Activated effector memory CD4-positive, alpha-beta T cell treated with anti-CD3 and anti-CD28 coated beads, Interleukin-2, amount 50 U/mL, for 16 hours (primary cell): ENCODE data around the gene MIPOL1.

Experiments used
- DNase-seq: peaks from one replicate; pipeline ENCODE4 v3.0.0-alpha.2; 2020

The MIPOL1 gene

DNA sequence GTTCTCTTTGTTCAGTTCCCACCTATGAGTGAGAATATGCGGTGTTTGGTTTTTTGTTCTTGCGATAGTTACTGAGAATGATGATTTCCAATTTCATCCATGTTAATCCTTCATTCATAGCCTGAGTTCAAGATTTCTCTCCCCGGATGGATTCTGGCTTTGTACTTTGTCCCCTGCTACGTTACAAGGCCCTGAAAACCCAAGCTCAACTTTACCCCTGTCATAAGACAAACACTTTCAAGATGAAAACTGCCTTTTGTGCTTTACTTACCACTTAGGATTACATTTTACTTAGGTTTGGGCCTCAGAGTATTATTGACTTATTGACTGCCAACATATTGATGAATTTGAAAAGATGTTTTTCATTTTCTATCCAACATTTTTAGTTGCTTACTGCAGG is 361.0 kb downstream of the MIPOL1 start:
- no peak for DNase-seq

DNA sequence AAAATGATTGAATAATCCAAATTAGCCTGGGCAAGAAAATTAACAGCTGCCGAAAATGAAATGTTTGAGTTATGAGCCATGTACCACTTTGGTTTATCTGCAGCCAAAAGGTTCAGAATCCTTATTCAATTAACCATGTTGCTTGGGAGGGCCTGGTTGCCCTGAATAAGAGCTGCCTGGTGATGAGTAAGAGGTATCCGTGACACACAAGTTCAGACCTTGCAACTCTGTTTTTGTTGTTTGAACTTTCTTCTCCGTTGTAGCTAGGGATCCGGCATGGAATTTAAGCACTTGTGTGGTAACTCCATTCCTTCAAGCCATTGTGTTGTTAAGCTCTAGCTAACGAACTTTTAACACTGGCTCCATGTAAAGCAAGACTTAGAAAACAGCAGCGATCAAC is 361.6 kb downstream of the MIPOL1 start:
- DNase-seq, result no peak

DNA sequence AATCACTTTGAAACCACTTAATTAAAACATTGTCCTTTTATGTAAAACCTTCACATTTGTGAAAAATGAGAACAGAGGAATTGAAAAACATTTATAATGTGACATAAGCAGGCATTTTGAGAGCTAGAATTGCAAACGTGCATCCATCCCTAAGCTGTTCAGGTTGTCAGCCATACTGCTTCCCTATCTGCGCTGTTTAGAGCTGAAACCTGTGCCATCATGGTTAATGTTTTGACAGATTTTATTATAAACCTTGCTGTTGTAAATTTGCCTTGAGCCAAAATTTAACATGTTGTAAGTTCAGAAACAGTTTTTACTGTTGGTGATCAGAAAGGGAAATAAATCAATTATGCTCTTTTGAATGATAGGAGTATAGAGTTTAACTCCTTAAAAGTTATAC is 365.5 kb downstream of the MIPOL1 start:
- no peak for DNase-seq

DNA sequence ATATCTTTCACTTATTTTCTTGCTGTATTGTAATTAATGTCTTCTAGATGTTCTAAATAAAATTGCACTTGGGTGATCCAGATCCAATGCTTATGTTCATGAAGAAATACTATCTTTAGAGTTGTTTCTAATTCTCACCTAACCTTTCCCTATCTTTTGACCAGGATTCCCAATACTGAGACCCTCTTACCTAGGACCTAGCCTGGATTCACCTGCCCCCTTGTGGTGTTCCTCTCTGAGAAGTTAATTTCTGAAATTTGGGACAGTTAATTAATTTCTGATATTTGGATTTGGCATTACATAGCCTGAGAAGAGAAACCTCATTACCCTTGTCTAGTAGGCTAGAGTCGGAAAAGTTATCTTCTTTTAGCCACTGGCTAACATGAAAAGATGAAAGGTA is 367.8 kb downstream of the MIPOL1 start:
- no peak for DNase-seq

DNA sequence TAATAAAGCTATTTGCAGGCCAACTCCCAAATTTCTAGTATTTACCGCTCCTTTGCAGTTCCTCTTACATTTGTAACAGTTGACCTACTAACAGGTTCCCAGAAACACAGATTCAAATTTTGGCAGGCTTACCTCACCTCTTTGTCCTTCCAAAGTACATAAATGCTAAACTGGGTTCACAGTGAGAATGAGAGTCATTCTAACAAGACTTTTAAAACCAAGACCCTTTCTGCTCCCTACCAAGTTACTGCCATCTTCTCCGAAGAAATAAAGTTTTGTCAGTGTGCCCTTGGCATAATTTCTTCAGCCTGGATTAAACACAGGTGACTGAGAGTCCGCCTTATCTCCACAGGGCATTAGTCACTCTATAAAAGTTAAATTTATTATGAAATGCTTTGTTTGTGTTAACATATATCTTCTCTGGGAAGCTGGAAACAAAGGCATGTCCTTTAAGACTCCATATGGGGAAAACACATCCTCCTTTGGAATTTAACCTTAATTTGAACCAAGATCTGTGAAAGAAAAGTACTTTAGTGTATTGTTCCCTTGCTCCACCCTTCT is 369.2 kb downstream of the MIPOL1 start:
- DNase-seq, result no peak

DNA sequence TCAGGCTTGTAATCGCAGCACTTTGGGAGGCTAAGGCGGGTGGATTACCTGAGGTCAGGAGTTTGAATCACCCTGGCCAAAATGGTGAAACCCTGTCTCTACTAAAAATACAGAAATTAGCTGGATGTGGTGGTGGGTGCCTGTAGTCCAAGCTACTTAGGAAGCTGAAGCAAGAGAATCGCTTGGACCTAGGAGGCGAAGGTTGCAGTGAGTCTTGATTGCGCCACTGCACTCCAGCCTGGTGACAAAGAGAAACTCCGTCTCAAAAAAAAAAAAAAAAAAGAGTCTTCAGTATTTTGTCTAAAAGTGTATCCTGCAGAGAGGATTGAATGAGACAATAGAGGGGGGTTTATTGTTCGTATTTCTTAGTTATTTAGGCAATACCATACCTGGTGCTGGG is 372.0 kb downstream of the MIPOL1 start:
- DNase-seq, result no peak

DNA sequence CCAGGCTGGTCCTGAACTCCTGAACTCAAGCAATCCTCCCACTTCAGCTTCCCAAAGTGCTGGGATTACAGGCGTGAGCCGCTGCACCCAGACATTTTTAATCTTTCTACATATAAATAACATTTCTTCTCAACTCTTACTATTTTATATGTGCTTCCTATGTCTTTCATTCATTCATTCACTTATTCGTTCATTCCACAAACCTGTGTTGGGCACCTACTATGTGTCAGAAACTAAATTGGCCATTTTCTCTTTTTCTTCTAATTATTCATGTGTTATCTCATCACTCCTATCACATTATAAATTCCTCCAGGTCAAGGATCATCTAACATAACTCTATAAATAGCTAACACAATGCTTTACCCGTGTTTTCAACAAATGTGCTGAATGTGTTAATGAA is 373.7 kb downstream of the MIPOL1 start:
- DNase-seq, result no peak

DNA sequence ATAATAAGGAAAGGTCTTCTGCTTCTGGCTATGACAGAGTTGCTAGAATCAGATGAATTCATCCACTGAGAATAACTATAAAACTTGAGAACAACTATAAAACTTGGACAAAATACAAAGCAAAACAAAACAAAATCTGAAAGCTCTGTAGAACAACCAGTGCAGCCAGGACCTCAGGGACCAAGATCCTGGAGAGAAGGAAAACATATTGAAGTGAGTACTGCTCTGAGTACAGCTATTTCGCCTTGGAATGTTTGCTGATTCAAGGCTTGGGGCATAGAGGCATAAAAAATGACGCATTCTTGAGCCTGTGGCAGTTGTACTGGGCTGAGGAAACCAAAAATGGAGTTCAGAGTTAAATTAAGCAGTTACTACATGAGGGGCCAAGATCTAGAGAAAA is 375.6 kb downstream of the MIPOL1 start:
- no peak for DNase-seq

DNA sequence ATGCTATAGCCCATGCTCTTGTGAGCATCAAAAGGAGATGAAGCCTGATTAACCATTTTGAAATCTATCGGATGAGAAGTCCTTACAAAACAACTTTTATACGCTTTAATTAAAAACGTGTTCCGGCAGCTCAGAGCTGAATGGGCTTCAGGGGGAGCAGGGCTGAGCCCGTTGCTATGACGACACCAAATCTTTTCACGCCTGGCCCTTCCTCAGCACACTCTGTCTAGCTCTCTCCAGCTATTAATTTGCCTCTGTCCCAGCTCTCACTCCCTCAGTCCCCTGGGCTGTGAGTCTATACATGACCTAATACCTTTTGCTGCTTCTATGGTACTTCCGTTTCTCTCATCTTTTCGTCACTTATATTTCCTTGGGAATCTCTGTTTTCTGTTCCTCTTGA is 381.5 kb downstream of the MIPOL1 start:
- no peak for DNase-seq

DNA sequence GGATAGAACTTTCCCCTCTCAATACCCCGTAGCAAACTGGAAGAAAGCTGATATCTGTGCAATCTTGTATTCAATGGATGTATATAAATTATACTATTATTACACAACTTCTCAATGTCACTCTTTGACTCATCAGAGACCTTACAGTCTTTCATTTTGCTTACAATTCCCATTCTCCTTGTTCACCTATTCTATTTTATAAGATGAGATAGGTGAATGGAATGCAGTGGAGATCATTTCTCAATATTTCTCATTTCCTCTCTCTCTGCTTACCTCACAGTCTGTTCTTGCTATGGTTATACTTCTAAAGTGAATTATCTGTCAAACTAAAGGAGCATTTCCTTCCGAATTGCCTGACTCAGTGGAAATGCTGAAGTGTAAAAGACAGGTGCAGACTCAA is 382.4 kb downstream of the MIPOL1 start:
- no peak for DNase-seq

DNA sequence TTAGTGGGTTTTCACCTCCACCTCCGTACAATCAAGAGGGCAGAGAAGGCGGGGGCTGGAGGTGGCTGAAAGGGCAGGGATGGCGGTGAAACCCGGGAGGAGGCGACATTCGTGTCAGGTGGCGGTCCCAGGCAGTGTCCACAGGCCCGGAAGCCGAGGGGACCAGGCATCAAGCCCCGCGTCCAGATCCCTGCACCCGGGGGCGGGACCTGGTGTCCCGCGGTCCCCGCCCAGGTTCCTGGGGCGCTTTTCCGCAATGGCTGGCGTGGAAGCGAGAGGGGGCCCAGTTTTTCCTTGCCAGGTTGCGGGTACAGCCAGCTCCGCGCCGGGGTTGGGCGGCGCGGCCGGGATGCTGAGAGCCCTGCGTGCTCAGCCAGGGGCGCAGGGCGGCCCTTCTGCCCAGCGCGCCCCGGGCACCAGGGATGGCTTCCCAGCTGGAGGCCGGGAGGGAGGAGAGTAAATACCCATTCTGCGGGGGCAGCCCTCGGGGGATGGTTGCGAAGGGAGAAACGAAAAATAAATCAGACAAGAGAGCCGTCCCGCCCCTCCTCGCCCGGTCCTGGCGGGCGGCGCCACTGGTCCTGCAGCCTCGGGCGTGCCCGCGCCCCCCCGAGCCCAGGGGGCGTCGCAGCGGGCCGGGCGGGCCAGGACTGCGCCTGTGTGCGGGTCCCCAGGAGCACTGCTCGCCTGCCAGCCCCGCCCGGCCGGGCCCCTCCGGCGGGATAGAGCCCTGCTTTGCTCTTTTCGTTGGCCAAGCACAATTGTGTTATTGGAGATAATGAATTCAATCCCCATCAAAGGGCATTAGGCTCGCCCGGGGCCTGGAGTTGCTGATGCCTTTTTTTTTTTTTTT is 385.8 kb downstream of the MIPOL1 start:
- DNase-seq, result no peak

DNA sequence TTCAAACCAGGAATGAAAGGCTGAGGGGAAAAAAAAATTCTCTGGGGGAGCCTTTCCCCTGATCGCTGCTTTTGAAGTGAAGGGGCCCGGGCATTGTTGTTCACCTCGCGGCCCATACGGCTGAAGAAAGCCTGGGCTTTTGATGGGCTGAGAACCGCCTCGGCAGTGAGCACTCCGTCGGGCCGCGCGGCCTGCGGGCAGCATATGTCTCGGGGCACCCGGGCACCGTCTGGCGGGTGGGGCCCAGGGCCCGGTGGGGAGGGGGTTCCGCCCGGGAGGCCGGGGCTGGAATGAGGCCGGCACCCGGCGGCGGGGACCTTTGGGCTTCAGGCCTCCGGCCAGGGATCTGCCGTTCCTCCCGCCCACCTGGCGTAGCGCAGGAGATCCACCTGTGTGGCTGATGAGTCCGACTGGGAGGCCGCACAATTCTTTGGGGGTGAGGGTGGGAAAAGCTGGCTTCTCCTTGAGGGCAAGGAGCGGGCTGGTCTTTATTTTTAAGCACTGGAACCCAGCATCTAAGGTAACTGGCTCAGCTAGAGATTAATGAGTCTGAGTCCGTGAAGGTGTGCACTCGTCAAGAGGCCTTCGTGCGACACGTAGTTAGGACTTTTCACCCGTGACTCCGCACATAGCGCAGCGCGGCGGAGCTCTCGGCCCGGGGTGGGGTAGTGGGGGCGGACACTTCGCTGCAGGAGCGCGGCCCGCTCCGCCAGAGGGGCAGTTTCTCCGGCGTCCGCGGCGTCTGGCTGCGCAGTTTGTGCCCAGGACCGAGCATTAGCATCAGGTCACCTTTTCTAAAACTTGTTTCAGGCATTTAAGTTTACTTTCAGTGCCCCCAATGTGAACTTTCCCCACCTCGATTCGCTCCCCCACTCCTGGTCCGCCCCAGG is 386.7 kb downstream of the MIPOL1 start:
- DNase-seq, result no peak

DNA sequence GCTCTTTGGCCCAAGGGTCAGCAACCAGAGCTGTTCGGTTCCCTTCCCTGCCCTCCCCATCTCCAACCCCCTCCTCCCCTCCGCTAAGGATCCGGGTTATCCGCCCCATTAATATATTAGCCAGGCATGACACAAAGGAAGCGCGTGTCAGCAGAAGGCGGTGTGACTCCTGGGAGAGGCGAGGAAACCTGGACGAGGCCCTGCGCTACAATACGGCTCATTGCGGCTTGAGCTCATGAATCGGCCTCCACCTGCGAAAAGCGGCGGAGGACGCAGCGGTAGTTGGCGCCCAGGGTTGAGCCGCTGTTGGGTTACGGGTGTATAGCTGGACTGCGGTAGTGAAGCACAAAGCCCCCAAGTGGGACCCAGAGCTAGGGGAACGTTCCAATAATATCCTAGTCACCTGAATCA is 387.4 kb downstream of the MIPOL1 start:
- DNase-seq, result no peak

DNA sequence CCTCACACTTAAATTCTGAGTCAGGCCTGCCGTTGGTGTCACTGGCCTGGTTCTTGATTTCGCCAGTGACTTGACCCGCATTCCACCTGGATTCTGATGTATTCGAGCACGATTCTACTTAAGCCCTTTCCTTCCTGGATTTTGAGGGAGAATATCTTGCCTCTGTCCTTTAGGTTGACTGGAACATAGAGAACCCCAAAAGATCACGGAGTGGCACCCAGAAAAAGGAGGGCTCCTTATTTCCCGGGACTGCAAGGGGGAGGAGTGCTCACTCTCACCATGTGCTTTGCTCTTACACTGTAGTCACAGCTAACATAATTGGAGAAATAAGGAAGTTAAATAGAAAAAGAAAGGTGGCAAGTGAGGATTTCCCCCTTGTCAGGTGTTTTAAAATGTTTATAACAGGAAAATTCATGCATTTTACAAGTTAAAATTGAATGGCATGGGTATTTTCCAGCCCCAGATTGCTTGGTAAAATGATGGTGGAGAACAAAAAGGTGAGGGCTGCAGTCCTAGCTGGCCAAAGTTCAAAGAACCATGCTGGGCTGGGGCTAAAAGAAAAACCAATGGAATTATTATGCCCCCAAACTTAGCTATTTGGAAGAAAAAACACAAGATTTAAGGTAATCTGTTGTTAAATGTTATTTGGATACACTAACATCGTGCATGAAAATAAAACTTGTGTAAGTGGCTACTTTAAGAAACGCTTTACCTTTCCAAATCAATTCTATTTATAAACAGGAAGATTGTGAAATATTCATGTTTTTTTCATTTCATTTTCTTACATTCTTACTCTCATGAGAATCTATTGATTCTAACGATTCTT is 388.4 kb downstream of the MIPOL1 start:
- DNase-seq, result no peak

DNA sequence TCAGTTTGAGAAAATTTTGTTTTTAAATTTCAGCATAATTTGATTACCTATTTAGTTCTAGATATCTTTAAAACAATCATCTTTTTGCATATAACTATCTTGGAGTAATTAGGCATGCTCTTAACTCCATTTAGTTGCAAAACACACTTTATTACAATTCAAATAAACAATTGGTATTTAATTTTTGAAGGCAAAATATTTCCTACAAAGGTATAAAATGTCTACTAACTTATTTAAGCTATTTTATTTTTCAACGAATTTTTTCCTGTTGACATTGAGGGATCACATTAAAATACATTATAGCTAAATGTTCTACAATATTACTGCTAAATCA is 389.0 kb downstream of the MIPOL1 start:
- DNase-seq, result no peak

DNA sequence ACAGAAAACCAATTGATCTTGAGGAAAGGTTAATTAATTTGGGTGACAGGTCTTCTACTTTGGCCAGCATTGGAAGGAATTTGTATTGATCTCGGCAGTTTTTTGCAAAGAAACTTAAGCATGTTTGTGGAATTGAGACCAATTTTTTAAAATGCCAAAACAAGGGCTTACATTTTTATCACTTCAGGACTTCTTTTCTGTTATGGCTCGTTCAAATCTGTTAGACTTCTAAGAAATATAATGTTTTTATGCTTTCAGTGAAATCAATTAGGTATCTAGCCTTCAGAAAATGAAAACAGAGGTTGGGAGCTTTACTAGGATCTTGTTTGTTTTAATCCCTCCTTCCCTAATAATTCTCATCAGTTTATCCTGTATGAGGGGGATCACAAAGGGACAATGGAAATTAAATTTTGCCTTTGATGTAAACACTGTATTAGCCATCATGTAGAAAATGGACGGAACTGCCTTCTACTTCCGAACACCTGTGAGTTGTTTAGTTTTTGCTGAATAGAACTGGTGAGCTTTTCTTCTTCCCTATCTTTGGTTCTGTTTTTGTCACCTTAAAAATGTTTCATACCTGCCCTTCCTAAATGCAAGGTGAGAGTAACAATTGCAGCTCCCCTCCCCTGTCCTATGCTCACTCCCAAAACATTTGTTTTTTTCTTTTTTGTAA is 389.5 kb downstream of the MIPOL1 start:
- DNase-seq, result no peak

DNA sequence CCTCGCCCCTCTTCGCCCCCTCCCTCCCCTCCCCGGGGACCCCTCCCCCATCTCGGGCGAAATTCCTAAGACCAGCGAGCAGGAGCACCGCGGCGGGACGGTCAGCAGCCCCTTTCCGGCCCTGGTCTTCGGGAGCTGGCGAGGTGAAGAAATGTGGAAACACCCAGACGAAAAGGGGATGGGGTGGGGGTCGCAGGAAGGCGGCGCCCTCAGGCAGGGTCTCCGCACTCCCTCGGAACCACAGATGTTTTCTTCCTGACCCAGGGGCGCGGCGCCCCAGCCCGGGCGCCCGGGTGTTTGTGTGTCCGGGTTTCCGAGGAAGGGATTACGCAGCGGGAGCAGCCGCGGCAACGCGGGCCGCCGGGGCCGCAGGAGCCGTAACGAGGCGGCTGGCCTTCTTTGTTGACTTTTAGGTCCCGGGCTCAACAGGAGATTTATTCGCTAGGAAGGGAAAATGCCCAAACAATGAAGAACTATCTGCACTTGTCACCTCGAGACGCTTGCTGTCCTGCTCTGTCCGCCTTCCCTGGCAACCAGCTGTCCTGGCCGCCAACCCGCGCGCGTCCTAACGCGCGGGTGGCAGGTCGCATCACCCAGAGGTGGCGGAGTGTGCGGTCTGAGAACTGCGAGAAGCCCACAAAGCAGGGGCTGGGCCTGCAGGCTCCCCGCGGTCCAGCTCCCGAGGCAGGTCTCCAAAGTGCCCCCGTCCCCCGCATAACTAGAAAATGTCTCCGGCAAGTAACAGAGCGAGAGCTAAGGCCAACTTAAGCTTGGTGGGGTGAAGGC is 390.3 kb downstream of the MIPOL1 start:
- no peak for DNase-seq

DNA sequence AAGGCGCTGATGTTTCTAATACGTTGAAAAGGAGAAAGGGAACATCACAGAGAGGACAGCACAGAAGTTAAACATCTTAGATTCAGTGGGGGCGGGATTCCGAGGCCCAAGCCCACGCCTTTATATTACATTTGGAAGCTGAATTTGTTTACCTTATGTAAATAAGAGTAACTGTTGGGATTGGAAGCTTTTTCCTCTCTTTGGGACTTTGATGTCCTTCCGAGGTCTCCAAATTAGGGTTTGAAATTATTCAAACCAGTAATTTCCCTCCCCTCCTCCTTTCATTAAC is 390.9 kb downstream of the MIPOL1 start:
- no peak for DNase-seq

DNA sequence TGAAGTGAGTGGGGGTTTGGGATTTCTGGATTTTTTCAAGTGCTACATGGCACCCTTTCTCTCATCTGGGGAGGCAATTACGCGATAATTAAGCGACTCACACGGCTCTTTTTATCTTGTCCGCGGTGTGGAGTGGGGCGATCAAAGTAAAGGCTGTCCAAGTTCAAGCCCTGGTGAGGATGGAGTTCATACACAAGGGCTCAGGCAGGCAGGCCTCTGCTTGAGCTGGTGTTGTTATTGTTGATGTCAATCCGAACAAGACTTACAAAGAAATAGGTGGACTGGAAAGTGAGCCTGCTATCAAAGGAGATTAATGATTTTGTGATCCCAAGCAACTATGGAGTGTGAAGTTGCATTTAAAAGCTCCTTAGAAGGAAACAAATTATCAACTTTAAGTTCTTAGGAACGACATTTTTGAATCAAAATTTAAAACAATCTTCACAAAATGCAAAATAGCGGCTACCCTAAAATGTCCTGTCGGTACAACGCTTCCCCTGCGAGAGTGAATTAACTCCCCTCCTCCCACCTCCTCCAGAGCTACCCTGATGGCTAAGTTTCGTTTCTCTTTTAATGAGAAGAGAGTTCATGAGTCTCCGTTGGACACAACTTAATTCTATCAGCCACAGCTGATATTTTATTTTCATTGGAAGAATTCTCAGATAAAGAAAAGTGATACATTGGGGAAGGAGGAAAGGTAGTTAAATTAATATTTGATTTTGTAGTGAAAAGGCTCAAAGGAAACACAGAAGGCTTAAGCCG is 391.4 kb downstream of the MIPOL1 start:
- DNase-seq, result no peak

DNA sequence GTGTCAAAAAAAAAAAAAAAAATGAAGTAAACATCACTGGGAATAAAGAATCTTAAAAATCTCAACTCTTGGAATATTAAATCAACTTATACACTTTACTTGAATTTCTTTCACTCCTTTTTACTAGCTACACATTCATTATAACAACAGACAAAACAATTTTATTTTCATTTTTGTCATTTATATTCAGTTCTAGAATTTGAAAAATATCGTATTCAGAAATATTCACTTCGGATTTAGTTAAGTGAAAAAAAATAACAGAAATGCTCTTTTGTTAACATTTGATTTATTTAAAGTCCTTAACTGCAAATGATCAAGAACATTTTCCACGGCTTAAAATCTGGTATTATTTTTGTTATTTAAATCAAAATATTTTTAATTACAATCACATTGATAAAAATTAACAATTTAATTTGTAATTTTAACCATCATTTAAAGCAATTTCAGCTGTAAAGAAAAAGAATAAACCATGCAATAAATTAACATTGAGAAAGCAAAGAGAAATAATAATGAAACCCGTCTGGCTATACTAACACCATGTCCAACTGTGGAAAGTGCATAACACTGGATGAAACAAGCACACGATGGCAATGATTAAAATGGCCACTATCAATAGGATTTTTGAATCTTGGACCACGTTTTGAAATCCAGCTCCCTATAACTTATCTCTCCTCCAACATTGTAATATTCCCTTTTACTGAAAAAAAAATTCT is 392.1 kb downstream of the MIPOL1 start:
- DNase-seq, result no peak
